ENCODE measurements around the gene DCTPP1. TPM values are rescaled to one million over a fixed set of nuclear protein-coding genes. Genes with fewer than 3 reads are reported as not detected.

Gene DCTPP1
- total and polyA plus RNA-seq, 2 of the 13 experiments (the other 11 are each of a cell fraction or from before 2014, with no cell fraction given): 54.8 to 74.4 TPM

GRCh38 chr16:30458561-30459394 is 28.9 kb upstream of the DCTPP1 start (continued):
- TF ChIP-seq MLXIP (CRISPR knock-in tag; IDR thresholded peaks at IDR 0.05; ENCODE audit: borderline replicate concordance) (no peak), DPF2 (CRISPR knock-in tag; IDR thresholded peaks at IDR 0.05; ENCODE audit: borderline replicate concordance, low read depth) (peak; percentile 69; the same call in 1 of the 2 replicates), ZEB1 (IDR thresholded peaks at IDR 0.05; ENCODE audit: insufficient replicate concordance, low read depth) (peak; percentile 44), ZNF563 (CRISPR knock-in tag; IDR thresholded peaks at IDR 0.05) (peak; percentile 52; the same call in 1 of the 2 replicates), ZNF709 (CRISPR knock-in tag; IDR thresholded peaks at IDR 0.05) (peak; percentile 83; the same call in 1 of the 2 replicates), CREM (IDR thresholded peaks at IDR 0.05) (peak; percentile 40; the same call in 1 of the 2 replicates), CREM (CRISPR knock-in tag; IDR thresholded peaks at IDR 0.05) (no peak), ZNF740 (CRISPR knock-in tag; IDR thresholded peaks at IDR 0.05) (peak; percentile 77), ZGPAT (CRISPR knock-in tag; IDR thresholded peaks at IDR 0.05) (peak; percentile 54), SUZ12 (IDR thresholded peaks at IDR 0.05; ENCODE audit: low read depth, low read length) (no peak), HNRNPH1 (optimal IDR thresholded peaks at IDR 0.05; ENCODE audit: low read depth, low read length) (no peak), ATF3 (CRISPR knock-in tag; IDR thresholded peaks at IDR 0.05) (0 out of 2 replicates have a peak, but pooled peaks have one; percentile 24), ZIK1 (CRISPR knock-in tag; IDR thresholded peaks at IDR 0.05; ENCODE audit: borderline replicate concordance, low read depth) (peak; percentile 28; the same call in 1 of the 2 replicates), ZNF263 (CRISPR knock-in tag; IDR thresholded peaks at IDR 0.05) (peak; percentile 39; the same call in 1 of the 2 replicates), ZBTB7A (CRISPR knock-in tag; IDR thresholded peaks at IDR 0.05) (peak; percentile 81; the same call in 1 of the 2 replicates), CHD2 (IDR thresholded peaks at IDR 0.05; ENCODE audit: low read depth, low read length) (no peak), SNAPC2 (CRISPR knock-in tag; IDR thresholded peaks at IDR 0.05) (no peak; the same call in 1 of the 2 replicates), TRIM22 (IDR thresholded peaks at IDR 0.05) (no peak), KDM2A (CRISPR knock-in tag; IDR thresholded peaks at IDR 0.05; ENCODE audit: borderline replicate concordance, low read depth) (no peak; the same call in 1 of the 2 replicates), FUBP1 (CRISPR knock-in tag; IDR thresholded peaks at IDR 0.05; ENCODE audit: borderline replicate concordance) (peak; percentile 69; the same call in 1 of the 2 replicates), MEIS2 (CRISPR knock-in tag; IDR thresholded peaks at IDR 0.05) (no peak)

All from HepG2 (cell line).